Liver (tissue), 3 donors: ENCODE data around the gene MAPK9.

Experiments
- HNF4A ChIP-seq, 2 donors: conservative IDR thresholded peaks; 2 replicates each; pipeline ENCODE4 v1.6.1; 2016; ENCODE audit warnings: antibody characterized with exemption in 2 of 2, mild to moderate bottlenecking in 2 of 2
- HNF4G ChIP-seq: IDR thresholded peaks from 2 replicates; pipeline ENCODE4 v1.6.1; 2016; ENCODE audit warnings: antibody characterized with exemption
- MAX ChIP-seq: IDR thresholded peaks from 2 replicates; pipeline ENCODE4 v1.6.1; 2016; ENCODE audit warnings: antibody characterized with exemption
- SP1 ChIP-seq: IDR thresholded peaks from 2 replicates; pipeline ENCODE4 v1.6.1; 2018; ENCODE audit warnings: antibody characterized with exemption, mild to moderate bottlenecking
- TAF1 ChIP-seq: conservative IDR thresholded peaks from 2 replicates; pipeline ENCODE4 v1.6.1; 2016; ENCODE audit warnings: antibody characterized with exemption, mild to moderate bottlenecking
- TF ChIP-seq, protein P1 (sequence below): fragments of 150-350 bp; IDR thresholded peaks from 2 replicates; pipeline ENCODE4 v1.5.1; 2017; ENCODE audit warnings: improper control_type of control experiment, low read depth, low read length; ENCODE audit not compliant: missing input control
- donor health status: healthy.
- donor health status: healthy.

- TF ChIP-seq, protein P1, sequence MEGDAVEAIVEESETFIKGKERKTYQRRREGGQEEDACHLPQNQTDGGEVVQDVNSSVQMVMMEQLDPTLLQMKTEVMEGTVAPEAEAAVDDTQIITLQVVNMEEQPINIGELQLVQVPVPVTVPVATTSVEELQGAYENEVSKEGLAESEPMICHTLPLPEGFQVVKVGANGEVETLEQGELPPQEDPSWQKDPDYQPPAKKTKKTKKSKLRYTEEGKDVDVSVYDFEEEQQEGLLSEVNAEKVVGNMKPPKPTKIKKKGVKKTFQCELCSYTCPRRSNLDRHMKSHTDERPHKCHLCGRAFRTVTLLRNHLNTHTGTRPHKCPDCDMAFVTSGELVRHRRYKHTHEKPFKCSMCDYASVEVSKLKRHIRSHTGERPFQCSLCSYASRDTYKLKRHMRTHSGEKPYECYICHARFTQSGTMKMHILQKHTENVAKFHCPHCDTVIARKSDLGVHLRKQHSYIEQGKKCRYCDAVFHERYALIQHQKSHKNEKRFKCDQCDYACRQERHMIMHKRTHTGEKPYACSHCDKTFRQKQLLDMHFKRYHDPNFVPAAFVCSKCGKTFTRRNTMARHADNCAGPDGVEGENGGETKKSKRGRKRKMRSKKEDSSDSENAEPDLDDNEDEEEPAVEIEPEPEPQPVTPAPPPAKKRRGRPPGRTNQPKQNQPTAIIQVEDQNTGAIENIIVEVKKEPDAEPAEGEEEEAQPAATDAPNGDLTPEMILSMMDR: no peak
- TF ChIP-seq TAF1: no peak
- no peak for TF ChIP-seq MAX
- TF ChIP-seq HNF4G: no peak
- TF ChIP-seq HNF4A (conservative IDR thresholded peaks at IDR 0.05): no peak
- no peak for TF ChIP-seq SP1
Observed at GRCh38 chr5:180187767-180188166, 104.1 kb downstream of the MAPK9 start.
